Measurements from ENCODE around the gene PIAS3.
A peak's percentile ranks its signal among the peaks of the same experiment; 100 is the strongest.

The PIAS3 gene

GRCh38 chr1:145858901-145859490, at the start of gene PIAS3:
Gene PIAS3, minus strand, starts transcription at chr1:145859081. Its CDS starts 91 bp downstream, at chr1:145858990.
- DNase-seq: peak; percentile 85 to 86

- no peak for DNase-seq
These were observed 49.8 kb upstream of the PIAS3 start for GRCh38 chr1:145908653-145909052.

GRCh38 chr1:145906954-145907753, 48.3 kb upstream of the PIAS3 start:
- DNase-seq: no peak

DNA sequence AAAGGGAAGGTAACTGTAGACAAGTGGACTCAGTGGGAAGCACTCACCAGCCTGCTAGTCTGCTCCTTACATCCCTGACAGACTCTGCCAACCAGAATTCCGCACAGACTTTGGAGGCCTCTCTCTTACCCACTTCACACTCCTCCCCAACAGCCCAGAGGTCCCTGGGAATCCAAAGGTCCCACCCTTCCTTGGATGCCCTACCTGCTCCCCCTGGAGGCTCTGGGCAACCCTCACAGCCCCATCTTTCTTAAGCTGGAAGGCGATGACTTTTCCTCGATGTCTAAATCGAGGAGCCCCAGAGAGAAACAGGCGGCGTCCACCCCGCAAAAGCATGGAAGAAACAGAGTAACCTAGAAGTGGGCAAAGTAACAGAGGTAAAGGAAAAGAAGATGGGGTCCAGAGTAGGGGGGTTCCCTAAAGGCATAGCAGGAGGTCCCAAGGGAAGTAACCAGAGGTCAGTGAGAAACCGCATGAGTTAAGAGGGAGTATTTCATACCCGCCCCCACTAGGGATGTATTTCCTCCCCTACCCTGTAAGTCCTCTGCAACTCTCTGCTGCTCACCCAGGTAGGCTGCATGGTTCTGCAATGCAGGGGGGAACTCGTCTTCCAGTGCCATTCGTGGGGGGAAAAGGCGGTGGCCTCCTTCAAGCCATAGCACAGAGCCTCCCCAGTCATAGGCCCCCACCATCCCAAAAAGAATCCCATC, 42.6 kb upstream of the PIAS3 start:
- DNase-seq: no peak

DNA sequence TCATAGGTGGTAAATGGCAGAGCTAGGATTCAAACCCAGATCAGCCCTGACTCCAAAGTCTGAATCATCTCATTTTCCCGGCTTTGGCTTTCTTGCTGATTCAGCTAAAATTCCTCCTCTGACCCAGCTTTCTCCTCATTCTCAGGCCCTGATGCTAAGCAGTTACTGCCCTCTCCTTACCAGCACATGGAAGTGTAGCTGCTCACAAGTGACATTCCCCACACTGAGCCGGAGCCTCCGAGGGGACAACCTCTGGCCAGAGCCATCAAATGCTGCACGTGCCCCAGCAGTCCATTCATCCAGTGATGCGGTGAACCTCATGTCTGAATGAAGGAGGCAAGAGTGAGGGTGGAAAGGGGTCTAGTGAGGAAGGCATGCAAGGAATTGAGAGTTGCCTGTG, 39.9 kb upstream of the PIAS3 start:
- DNase-seq: no peak

- DNase-seq: no peak
These were observed 39.1 kb upstream of the PIAS3 start for GRCh38 chr1:145897969-145898368.

DNA sequence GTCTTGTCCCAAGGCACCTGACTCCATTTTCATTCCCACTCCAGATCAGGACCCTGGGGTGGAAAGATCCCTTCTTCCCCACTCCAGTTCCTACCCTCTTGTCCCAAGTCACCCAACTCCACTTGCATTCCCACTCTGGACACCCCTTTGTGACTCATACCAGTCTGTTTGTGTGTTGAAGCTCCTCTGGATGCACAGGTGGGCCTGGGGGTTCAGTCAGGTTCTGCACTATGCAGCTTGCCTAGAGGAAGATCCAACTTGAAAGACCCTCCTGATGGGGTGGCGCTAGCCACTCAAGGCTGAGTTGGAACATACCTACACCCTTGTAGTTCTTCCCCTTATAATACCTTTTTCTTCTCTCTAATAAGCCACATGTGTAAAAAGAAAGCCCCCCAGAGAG, 36.6 kb upstream of the PIAS3 start:
- DNase-seq: no peak

DNA sequence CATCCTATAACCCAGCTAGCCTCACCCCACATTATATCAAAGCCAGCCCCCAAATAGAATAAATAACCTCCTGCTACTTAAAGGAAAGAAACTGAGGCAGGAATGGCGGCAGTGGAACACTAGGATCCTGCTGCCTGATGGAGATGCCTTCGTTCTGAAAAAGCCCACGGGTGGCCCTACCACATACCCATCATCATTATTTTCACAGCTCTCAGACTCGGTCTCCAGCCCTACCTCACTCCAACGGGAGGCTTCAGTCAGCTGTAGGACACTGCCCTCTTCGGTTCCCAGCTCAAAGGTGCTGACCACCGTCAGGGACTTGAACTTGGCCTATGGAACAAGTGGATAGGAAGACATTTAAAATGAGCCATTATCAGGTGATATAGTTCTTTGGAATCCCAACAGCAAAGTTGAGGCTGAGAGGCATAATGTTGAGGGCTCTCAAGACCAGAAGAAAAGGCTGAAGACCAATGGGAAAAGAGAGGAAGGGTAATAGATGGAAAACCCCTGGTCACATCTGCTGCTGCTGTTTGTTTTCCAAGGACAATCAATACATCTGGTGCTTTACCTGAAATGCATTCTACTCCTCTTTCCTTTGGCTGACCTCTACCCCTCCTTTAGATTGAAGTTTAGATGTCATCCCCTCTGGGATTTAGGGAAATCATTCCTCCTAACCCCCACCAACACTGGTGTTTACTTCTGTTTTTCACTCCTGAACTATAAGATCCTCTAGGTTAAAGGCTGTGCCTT, 34.6 kb upstream of the PIAS3 start:
- no peak for DNase-seq

- DNase-seq: no peak
These were observed 33.7 kb upstream of the PIAS3 start for GRCh38 chr1:145892486-145893087.

DNA sequence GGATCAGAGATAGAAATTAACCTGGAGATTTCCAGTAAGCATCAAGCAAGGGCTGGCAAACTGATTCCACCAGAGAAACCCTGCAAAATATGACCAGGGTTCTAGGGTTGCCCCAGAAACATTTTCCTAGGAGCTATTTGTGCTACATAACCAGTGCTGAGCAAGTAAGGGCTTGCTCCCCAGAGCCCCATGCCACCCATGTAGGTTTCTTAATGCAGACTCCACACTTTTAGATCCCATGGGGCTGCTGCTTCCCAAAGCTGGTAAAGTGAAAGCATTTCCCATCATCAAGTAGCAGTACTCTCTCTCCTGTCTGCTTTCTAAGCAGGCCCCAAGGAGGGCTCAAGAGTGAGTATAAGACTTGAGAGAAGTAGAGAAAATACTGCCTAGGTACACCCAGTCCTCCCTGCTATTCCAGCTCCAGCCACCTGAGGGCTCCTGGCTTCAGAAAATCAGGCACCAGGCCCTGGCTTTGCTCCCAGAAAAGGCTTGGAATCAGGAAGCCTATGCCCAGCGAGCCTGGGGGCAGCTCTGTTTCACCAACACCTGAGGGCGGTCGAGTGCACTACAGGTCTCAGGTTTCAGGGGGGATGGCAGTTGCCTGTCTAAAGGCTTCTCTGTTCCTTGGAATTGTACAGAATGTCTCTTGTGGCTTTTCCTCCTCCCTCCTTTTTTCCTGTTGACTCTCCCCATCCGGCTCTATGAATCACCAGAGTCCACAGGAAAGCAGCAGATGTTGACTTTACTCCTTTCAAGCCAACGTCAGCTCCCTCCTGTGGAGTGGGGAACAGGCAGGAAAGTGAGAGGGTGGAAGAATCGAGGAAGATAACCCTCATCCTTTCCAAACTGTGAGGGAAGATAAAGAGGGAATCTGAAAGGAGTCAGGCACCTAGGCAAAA, 33.0 kb upstream of the PIAS3 start:
- DNase-seq: peak; percentile 47 to 57

DNA sequence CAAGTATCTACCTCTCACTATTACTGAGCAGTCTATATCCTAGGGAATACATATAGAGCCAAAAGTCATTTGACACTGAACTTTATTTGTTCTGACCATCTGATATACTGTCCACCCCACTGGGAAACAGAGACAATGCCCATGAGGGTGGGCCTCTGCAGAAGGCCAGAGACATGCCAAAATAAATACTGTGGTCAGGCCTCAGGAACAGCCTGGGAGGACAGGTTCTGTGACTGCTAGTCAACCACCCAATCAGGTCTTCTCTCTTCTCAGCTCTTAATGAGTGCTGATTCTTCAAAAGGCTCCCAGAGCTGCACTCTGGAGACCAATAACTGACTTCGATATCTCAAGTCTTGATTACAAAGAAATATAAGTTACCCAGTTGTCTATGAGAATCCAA, 32.3 kb upstream of the PIAS3 start:
- DNase-seq: no peak

GRCh38 chr1:145889722-145890121, 30.8 kb upstream of the PIAS3 start:
- DNase-seq: no peak

- DNase-seq: no peak
These were observed 28.8 kb upstream of the PIAS3 start for GRCh38 chr1:145887631-145888030.

- no peak for DNase-seq
These were observed 27.9 kb upstream of the PIAS3 start for GRCh38 chr1:145886816-145887215.

GRCh38 chr1:145886390-145886789, 27.5 kb upstream of the PIAS3 start:
- no peak for DNase-seq

DNA sequence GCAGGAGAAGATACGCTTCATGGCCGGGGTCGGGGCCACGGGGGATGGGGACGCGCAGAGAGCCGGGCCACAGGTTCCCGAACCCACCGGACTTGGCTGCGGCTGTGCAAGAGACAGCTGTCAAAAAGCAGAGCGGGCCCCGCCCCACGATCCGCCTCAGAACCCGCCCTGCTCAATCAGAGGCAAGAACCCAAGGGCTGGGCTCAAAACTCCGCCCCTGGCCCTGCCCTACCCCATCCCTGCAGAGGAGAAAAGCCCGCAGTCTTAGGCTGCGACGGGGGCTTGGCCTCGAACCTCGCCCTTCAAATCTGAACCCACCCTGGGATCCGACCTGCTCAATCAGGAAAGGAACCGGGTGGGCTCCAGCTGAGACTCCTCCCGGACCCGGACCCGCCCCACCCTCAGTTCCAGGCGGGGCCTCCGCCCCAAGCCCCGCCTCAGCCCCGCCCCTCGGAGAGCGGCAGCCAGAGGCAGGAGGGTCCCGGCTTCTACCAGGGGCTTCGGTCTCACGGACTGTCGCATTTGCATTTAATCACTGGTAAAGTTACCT, 26.9 kb upstream of the PIAS3 start, which contains the start of gene ANKRD35:
Gene ANKRD35, minus strand, starts transcription at position 129 of the 550 bp plus-strand sequence. Its CDS starts 108 bp downstream, at position 21.
- DNase-seq: peak; percentile 87 to 88

DNA sequence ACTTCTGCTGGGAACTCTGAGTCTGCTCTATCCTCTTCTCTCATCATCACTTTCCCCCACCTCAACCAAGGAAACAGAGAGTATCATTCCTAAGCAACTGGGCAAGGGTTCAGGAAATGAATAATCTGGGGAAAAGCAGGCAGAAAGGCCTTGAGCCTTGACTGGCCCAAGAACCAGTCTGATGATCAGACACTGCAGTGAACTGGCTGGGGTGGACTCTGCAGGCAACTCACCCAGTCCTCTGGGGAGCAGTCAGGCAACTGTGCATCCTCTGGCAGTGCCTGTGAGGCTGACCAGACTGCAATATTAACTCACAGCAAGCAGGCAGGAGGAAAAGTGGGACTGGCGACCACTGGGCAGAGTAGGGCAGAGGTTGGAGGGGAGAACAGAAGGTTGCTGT, 25.8 kb upstream of the PIAS3 start:
- DNase-seq: no peak

GRCh38 chr1:145879775-145880174, 20.9 kb upstream of the PIAS3 start:
- DNase-seq: no peak

- DNase-seq: no peak
These were observed 19.8 kb upstream of the PIAS3 start for GRCh38 chr1:145878724-145879123.

DNA sequence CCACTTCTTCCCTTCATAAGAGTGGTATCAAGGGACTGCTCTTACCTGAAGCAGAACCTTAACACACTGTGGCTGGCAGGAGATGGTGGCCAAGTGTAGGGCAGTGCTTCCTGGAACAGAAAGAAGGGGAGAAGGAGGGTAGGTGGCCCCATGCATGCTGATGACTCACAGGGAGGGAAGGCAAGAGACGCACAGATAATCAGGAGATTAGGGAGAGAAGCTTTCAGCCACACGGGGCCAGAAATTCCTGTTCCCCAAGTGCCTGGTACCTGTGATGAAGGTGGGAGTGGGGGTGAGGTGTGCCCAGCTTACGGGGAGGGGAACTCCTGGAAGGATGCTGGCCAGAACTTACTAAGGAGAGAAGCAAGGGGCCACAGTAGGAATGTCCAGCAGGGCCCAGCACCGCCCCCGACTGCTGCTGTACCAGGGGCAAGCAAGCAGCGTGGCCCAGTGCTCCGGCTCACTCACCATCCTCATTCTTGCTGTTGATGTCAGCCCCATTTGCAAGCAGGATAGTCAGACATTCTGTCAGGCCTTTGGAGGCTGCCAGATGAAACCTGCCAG, 19.1 kb upstream of the PIAS3 start:
- no peak for DNase-seq

DNA sequence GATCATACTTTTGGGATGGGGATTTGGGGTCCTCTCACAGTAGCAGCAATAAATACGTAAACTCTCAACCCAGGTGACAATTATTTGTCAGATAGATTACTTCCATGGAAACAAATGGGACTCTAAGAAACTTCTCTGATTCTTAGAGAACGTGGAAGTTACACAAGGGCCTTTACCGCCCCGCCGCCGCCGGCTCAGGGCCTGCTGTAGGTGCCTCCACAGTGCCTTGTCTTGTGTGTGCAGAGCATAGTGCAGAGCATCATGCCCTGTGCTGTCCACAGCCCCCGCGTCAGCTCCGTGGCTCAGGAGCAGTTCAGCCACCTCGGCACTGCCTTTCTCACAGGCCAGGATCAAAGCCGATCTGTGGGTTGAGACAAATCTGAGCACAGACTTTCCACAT, 15.8 kb upstream of the PIAS3 start:
- DNase-seq: no peak
